HG03571 (cell line): ENCODE data around the gene SLC25A43.
A peak's percentile ranks its signal among the peaks of the same experiment; 100 is the strongest.
"Not testable (repeated sequence)": the region's sequence is repeated elsewhere in the genome, so short reads cannot be mapped to it uniquely, and the experiment has no call there.

Experiments
- ATAC-seq: cut with Tn5 transposase; IDR thresholded peaks from one replicate; pipeline ENCODE4 v1.9.1; 2021; ENCODE audit not compliant: unreplicated experiment

Gene SLC25A43

DNA sequence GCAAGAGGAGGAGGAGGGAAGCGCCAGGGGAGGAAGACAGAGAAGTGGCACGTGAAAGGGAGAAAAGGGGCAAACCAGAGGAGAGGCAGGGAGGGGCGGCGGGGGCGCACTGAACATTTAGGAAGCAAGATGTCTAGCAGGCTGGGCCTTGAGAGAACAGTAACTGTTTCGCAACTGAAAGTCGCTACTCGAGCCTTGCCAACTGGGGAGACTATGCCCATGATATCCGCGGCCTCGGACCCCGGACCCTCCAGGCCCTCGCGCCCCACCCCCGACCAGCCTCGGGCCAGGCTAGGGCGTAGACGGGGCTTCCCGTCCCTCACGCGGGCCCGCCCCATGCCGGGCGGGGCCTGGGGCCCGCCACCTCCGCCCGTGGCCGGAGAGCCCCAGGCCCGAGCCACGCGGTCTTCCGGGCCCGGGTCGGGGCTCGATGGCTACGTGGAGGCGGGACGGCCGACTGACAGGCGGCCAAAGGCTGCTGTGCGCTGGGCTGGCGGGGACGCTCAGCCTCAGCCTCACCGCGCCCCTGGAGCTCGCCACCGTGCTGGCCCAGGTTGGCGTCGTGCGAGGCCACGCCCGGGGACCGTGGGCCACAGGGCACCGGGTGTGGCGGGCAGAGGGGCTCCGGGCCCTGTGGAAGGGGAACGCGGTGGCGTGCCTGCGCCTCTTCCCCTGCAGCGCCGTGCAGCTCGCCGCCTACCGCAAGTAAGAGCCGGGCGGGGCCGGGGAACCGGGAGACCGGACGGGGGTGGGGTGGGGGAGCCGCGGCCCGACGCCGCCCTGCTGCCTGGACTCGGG lies at the start of gene SLC25A43:
Gene SLC25A43 (plus strand): TSS at position 363 of the 798 bp plus-strand sequence. CDS start 68 bp downstream, at position 431.
- ATAC-seq, result peak; percentile 84

- no peak for ATAC-seq
Measured at GRCh38 chrX:119359618-119360382, 39.3 kb upstream of the SLC25A43 start.

DNA sequence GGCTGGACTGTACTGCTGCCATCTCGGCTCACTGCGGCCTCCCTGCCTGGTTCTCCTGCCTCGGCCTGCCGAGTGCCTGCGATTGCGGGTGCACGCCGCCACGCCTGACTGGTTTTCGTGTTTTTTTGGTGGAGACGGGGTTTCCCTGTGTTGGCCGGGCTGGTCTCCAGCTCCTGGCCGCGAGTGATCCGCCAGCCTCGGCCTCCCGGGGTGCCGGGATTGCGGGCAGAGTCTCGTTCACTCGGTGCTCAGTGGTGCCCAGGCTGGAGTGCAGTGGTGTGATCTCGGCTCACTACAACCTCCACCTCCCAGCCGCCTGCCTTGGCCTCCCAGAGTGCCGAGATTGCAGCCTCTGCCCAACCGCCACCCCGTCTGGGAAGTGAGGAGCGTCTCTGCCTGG lies 37.7 kb upstream of the SLC25A43 start:
- ATAC-seq, result not testable (repeated sequence)

DNA sequence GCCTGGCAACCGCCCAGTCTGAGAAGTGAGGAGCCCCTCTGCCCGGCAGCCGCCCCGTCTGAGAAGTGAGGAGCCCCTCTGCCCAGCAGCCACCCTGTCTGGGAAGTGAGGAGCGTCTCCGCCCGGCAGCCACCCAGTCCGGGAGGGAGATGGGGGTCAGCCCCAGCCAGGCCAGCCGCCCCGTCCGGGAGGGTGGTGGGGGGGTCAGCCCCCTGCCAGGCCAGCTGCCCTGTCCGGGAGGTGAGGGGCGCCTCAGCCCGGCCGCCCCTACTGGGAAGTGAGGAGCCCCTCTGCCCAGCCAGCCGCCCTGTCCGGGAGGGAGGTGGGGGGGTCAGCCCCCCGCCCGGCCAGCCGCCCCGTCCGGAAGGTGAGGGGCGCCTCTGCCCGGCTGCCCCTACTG lies 37.1 kb upstream of the SLC25A43 start:
- not testable (repeated sequence) for ATAC-seq

GRCh38 chrX:119363391-119363790 lies 35.7 kb upstream of the SLC25A43 start:
- no peak for ATAC-seq

- not testable (repeated sequence) for ATAC-seq
Measured at GRCh38 chrX:119371861-119372260, 27.3 kb upstream of the SLC25A43 start.

- no peak for ATAC-seq
Measured at GRCh38 chrX:119374736-119375135, 24.4 kb upstream of the SLC25A43 start.

GRCh38 chrX:119375561-119375960 lies 23.6 kb upstream of the SLC25A43 start:
- no peak for ATAC-seq

GRCh38 chrX:119376312-119376711 lies 22.8 kb upstream of the SLC25A43 start:
- no peak for ATAC-seq

GRCh38 chrX:119381349-119381944 lies 17.7 kb upstream of the SLC25A43 start:
- ATAC-seq, result no peak

- no peak for ATAC-seq
Measured at GRCh38 chrX:119382606-119383005, 16.5 kb upstream of the SLC25A43 start.

DNA sequence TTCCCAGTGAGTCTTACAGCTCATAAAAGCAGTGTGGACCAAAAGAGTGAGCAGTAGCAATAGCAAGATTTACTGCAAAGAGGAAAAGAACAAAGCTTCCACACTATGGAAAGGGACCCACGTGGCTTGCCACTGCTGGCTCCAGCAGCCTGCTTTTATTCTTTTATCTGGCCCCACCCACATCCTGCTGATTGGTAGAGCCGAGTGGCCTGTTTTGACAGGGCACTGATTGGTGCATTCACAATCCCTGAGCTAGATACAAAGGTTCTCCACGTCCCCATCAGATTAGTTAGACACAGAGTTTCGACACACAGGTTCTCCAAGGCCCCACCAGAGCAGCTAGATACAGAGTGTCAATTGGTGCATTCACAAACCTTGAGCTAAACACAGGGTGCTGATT lies 12.5 kb upstream of the SLC25A43 start:
- ATAC-seq, result not testable (repeated sequence)

DNA sequence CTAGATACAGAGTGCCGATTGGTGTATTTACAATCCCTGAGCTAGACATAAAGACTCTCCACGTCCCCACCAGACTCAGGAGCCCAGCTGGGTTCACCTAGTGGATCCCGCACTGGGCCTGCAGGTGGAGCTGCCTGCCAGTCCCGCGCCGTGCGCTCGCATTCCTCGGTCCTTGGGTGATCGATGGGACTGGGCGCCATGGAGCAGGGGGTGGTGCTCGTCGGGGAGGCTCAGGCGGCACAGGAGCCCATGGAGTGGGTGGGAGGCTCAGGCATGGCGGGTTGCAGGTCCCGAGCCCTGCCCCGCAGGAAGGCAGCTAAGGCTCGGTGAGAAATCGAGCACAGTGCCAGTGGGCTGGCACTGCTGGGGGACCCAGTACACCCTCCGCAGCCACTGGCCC lies 11.7 kb upstream of the SLC25A43 start:
- not testable (repeated sequence) for ATAC-seq

DNA sequence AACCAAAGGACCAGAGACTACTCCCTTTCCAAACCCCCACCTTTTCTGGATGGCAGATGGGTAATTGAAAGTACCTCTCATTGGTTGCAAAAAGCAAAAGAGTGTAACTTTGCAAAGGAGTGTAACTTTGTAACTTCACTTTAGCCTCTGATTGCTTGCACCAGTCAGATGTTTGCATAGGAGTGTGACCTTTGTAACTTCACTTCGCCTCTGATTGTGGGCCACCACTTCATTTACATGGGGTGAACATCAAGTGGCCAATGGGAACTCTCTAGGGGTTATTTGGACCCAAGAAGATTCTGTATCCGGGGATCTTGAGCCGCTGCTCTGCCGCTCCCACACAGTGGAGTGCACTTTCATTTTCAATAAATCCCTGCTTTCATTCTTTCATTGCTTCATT lies 9.9 kb upstream of the SLC25A43 start:
- no peak for ATAC-seq

GRCh38 chrX:119389871-119390501 lies 9.2 kb upstream of the SLC25A43 start:
- ATAC-seq, result no peak

GRCh38 chrX:119391279-119391678 lies 7.9 kb upstream of the SLC25A43 start:
- ATAC-seq, result no peak

DNA sequence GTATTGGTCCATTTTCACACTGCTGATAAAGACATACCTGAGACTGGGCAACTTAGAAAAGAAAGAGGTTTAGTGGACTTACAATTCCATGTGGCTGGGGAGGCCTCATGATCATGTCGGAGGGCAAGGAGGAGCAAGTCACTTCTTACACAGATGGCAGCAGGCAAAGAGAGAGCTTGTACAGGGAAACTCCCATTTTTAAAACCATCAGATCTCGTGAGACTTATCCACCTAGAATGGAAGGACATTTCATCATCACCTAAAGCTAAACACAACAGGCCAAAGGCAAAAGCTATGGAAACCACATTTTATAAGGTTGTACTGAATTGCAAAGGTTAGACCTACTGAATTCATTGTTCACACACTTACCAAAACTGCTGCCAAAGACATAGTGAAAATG lies 6.0 kb upstream of the SLC25A43 start:
- no peak for ATAC-seq

GRCh38 chrX:119398587-119398973 lies 556 bp upstream of the SLC25A43 start:
- no peak for ATAC-seq

DNA sequence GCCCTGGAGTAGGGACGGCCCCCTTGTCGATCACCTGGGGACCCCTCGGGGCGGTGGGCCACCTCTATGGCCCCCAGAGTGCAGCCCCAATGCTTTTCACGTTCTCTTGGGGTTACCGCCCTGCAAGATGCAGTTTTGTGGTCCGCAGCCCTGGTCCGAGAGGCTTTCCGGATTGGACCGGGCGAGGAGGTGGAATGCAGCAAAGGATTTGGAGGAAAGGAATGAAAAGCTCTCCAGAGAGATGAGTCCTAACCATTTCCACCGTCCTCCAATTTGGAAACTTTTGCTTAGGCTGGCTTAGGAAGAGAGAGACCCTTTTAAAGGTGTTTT lies 601 bp downstream of the SLC25A43 start:
- no peak for ATAC-seq

- no peak for ATAC-seq
Measured at GRCh38 chrX:119401569-119401968, 2.4 kb downstream of the SLC25A43 start.

GRCh38 chrX:119402588-119402987 lies 3.5 kb downstream of the SLC25A43 start:
- no peak for ATAC-seq
